BLaER1 (cell line): ENCODE measurements around the gene SYTL2.

ENCODE experiments used
- H3K27ac ChIP-seq: shearing (Covaris generic); formaldehyde crosslinking; 2 replicates; pipeline ENCODE4 v1.8.1; 2022
- H3K27me3 ChIP-seq: shearing (Covaris generic); formaldehyde crosslinking; 2 replicates; pipeline ENCODE4 v1.8.1; 2022
- H3K36me3 ChIP-seq: shearing (Covaris generic); formaldehyde crosslinking; 2 replicates; pipeline ENCODE4 v1.8.1; 2022
- H3K4me1 ChIP-seq: shearing (Covaris generic); formaldehyde crosslinking; 2 replicates; pipeline ENCODE4 v1.8.1; 2022
- H3K4me2 ChIP-seq: shearing (Covaris generic); formaldehyde crosslinking; 2 replicates; pipeline ENCODE4 v1.8.1; 2022
- H3K4me3 ChIP-seq: shearing (Covaris generic); formaldehyde crosslinking; 2 replicates; pipeline ENCODE4 v1.8.1; 2022
- H3K9ac ChIP-seq: shearing (Covaris generic); formaldehyde crosslinking; 2 replicates; pipeline ENCODE4 v1.8.1; 2022
- H3K9me3 ChIP-seq: shearing (Covaris generic); formaldehyde crosslinking; 2 replicates; pipeline ENCODE4 v1.8.1; 2022
- H4K20me1 ChIP-seq: shearing (Covaris generic); formaldehyde crosslinking; 2 replicates; pipeline ENCODE4 v1.8.1; 2022
- Cebpa-rat ChIP-seq: shearing (Covaris generic); IDR thresholded peaks from 2 replicates; pipeline ENCODE4 v1.8.1; 2022

The SYTL2 gene

DNA sequence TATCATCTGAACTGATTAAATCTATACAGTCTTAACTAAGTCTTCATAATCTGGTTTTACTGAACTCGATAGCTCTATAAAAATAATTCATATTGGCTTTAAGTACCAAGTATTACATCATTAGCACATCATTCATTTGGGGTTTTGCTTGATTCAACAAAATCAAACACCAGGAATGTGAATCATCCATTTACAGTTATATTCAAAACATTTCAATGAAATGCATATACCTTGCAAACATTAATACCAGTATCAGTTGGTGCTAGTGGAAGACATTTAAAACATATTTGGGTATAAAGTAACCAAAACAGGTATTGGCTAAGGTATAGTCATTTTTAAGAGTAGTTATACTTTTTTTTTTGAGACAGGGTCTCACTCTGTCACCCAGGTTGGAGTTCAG lies 112.7 kb downstream of the SYTL2 start:
- H3K9ac ChIP-seq: no peak overlapping the region
- no peaks in the 10 kb centered on the region for H3K27me3 ChIP-seq
- no peaks in the 10 kb centered on the region for H3K36me3 ChIP-seq
- peaks cover under 1% of the 10 kb centered on the region; the same call in 1 of the 2 replicates for H3K4me1 ChIP-seq
- TF ChIP-seq Cebpa-rat: no peak
- H3K4me3 ChIP-seq: no peak overlapping the region
- no peaks in the 10 kb centered on the region for H4K20me1 ChIP-seq
- H3K4me2 ChIP-seq: no peak overlapping the region
- H3K27ac ChIP-seq: no peak overlapping the region
- no peaks in the 10 kb centered on the region for H3K9me3 ChIP-seq

DNA sequence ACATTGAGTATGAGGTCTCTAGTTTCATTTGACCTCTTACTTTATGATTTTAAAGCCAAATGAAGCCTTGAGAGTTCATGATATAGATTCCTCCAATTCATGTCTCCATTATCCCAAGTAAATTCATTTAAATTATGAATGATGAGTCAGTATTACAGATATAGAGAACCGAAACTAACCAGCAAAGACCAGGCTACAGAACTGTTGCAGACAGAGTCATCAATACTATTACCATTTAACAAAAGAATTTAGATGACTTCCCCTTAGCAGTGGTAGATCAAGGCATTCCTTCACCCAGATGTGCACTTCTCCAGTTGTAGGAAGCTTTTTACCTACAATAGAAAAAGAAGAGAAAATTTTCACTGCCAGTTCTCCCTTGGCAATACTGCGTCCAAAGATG lies 113.2 kb downstream of the SYTL2 start:
- Histone ChIP-seq H3K36me3 (no peaks in the 10 kb centered on the region), H3K4me3 (no peak overlapping the region), H3K9ac (no peak overlapping the region), H3K9me3 (no peaks in the 10 kb centered on the region), H4K20me1 (no peaks in the 10 kb centered on the region), H3K27ac (no peak overlapping the region), H3K4me2 (no peak overlapping the region), H3K4me1 (no peaks in the 10 kb centered on the region), H3K27me3 (no peaks in the 10 kb centered on the region)
- no peak for TF ChIP-seq Cebpa-rat

GRCh38 chr11:85695546-85695945 lies 115.4 kb downstream of the SYTL2 start:
- TF ChIP-seq Cebpa-rat: no peak
- H3K9ac ChIP-seq: no peak overlapping the region
- H3K9me3 ChIP-seq: no peaks in the 10 kb centered on the region
- no peak overlapping the region for H3K27ac ChIP-seq
- H3K4me1 ChIP-seq: no peaks in the 10 kb centered on the region
- no peaks in the 10 kb centered on the region for H3K27me3 ChIP-seq
- no peaks in the 10 kb centered on the region for H3K36me3 ChIP-seq
- H3K4me3 ChIP-seq: no peak overlapping the region
- H3K4me2 ChIP-seq: no peak overlapping the region
- no peaks in the 10 kb centered on the region for H4K20me1 ChIP-seq

DNA sequence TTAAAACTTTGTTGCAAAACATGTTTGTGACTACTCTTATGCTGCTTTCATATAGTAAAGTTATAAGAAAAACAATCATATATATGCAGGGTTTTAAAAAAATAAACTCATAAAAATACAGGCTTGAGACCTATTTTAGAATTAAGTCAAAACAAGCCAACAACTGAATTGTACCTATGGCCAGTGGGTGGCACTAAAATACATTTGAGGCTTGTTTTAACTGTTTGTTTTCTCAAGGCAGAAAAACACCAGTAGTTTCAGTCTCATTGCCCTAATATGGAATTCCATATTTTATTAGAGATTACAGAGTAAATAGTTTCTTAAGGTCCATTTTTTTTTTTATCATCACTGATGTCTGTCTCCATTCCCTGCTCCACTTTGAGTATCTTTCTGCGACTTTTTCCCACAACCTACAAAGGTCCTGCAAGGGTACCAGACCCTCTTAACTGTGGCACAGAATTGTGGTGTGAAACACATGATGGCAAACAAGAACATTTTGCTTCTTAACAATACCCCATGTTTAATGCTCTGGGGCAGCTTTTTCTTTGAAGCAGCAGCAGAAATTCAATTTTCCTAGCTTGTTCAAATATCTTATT lies 116.5 kb downstream of the SYTL2 start:
- Histone ChIP-seq H3K27me3 (no peaks in the 10 kb centered on the region), H3K4me1 (no peaks in the 10 kb centered on the region), H3K27ac (no peak overlapping the region), H3K4me3 (no peak overlapping the region), H4K20me1 (no peaks in the 10 kb centered on the region), H3K36me3 (no peaks in the 10 kb centered on the region), H3K9ac (no peak overlapping the region), H3K9me3 (no peaks in the 10 kb centered on the region), H3K4me2 (no peak overlapping the region)
- no peak for TF ChIP-seq Cebpa-rat

DNA sequence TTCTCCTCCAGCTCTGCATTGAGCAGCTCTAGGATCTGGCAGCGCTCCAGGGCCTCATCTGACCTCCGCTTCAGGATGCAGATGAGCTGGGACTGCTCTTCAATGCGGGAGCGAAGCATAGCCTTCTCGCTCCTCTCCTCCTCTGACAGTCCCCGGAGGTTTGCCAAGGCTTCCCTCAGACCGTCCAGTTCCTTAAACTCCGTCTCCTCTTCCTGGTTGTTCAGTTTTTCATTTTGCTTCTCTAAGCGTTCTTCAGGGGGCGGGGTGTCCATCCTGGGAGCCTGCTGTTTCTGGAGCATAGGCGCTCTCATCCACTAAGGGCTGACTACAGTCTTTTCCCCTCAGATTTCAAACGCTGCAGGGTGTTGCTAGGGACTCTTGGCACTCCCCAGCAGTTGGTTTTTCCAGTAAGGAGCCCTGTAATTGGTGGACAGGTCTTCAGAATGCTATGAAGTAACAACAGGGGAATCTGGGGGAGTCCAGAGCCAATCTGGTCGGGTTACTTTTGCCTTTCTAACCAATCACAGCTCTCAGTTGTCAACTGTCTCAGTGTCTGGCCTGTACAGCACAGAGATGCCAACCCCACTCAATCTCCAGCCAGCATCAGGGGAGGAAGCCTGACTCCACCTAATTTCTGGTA lies 125.0 kb downstream of the SYTL2 start, which contains the start of gene CCDC89:
CCDC89 (minus strand) TSS at position 376 of the 640 bp plus-strand sequence; CDS start at position 311, 65 bp downstream.
- Histone ChIP-seq H3K4me3 (no peak within 1 kb of the TSS), H4K20me1 (no peaks in the 10 kb centered on the region), H3K27me3 (peaks cover 19% of the 10 kb centered on the region), H3K4me2 (no peak within 1 kb of the TSS), H3K9ac (no peak within 1 kb of the TSS), H3K4me1 (0 out of 2 replicates have a peak, but pooled peaks cover 5% of the 10 kb centered on the region), H3K36me3 (no peaks in the 10 kb centered on the region), H3K9me3 (peaks cover 11% of the 10 kb centered on the region), H3K27ac (no peak within 1 kb of the TSS)
- no peak for TF ChIP-seq Cebpa-rat

DNA sequence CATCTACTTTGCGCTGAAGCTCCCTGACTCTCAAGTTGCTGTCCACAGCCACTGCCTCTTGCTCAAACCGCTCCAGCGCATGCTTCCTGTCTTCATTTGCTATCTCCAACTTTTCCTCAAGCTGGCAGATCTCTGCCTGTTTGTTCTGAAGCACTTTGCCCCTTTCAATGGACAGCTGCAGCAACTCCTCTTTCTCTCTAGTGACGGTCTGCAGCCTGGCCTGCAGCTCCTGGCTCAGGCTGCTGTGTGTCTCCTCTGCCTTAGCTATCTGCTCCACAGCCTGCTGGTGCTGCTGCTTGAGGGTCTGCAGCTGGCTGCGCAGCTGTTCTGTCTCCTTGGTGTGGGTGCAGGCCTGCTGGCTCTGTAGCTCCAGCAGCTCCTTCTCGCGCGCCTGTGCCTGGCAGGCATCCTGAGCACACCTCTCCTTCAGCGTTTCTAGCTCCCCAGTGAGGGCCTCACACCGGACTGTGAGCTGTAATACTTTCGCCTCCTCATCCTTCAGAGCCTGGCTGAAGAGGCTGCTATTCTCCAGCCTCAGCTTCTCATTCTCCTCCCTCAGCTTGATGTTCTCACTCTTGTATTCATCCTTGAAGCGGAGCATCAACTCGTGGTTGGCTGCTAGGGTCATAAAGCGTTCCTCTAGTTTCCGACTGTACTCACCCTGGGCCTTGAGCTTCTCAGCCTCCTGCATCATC lies 125.7 kb downstream of the SYTL2 start:
- H3K27ac ChIP-seq: no peak overlapping the region
- H3K9me3 ChIP-seq: peaks cover 11% of the 10 kb centered on the region
- H3K4me1 ChIP-seq: 0 out of 2 replicates have a peak, but pooled peaks cover 5% of the 10 kb centered on the region
- no peak overlapping the region for H3K4me3 ChIP-seq
- no peaks in the 10 kb centered on the region for H4K20me1 ChIP-seq
- no peak overlapping the region for H3K4me2 ChIP-seq
- H3K9ac ChIP-seq: no peak overlapping the region
- H3K36me3 ChIP-seq: no peaks in the 10 kb centered on the region
- peaks cover 19% of the 10 kb centered on the region for H3K27me3 ChIP-seq
- TF ChIP-seq Cebpa-rat: no peak

- Histone ChIP-seq H3K27me3 (peaks cover 19% of the 10 kb centered on the region), H3K27ac (no peak overlapping the region), H3K36me3 (no peaks in the 10 kb centered on the region), H3K4me1 (0 out of 2 replicates have a peak, but pooled peaks cover 5% of the 10 kb centered on the region), H4K20me1 (no peaks in the 10 kb centered on the region), H3K9me3 (peaks cover 11% of the 10 kb centered on the region), H3K9ac (no peak overlapping the region), H3K4me3 (no peak overlapping the region), H3K4me2 (no peak overlapping the region)
- TF ChIP-seq Cebpa-rat: no peak
Observed at GRCh38 chr11:85682330-85683305, 128.3 kb downstream of the SYTL2 start.

- no peak overlapping the region for H3K9ac ChIP-seq
- peaks cover 11% of the 10 kb centered on the region for H3K9me3 ChIP-seq
- H3K27me3 ChIP-seq: peaks cover 19% of the 10 kb centered on the region
- no peaks in the 10 kb centered on the region for H3K36me3 ChIP-seq
- 0 out of 2 replicates have a peak, but pooled peaks cover 4% of the 10 kb centered on the region for H3K4me1 ChIP-seq
- no peak for TF ChIP-seq Cebpa-rat
- H3K4me2 ChIP-seq: no peak overlapping the region
- no peak overlapping the region for H3K27ac ChIP-seq
- no peaks in the 10 kb centered on the region for H4K20me1 ChIP-seq
- H3K4me3 ChIP-seq: no peak overlapping the region
Observed at GRCh38 chr11:85680897-85681296, 130.0 kb downstream of the SYTL2 start.

- H4K20me1 ChIP-seq: no peaks in the 10 kb centered on the region
- no peak overlapping the region for H3K27ac ChIP-seq
- peaks cover 19% of the 10 kb centered on the region for H3K27me3 ChIP-seq
- no peak overlapping the region for H3K9ac ChIP-seq
- peaks cover 15% of the 10 kb centered on the region for H3K9me3 ChIP-seq
- TF ChIP-seq Cebpa-rat: no peak
- H3K4me2 ChIP-seq: no peak overlapping the region
- no peak overlapping the region for H3K4me3 ChIP-seq
- H3K36me3 ChIP-seq: no peaks in the 10 kb centered on the region
- no peaks in the 10 kb centered on the region for H3K4me1 ChIP-seq
Observed at GRCh38 chr11:85679576-85679975, 131.4 kb downstream of the SYTL2 start.
